ENCODE data around the gene PTPRCAP.
A peak's percentile ranks its signal among the peaks of the same experiment; 100 is the strongest.
"Not testable (repeated sequence)": the region's sequence is repeated elsewhere in the genome, so short reads cannot be mapped to it uniquely, and the experiment has no call there.

Gene PTPRCAP

GRCh38 chr11:67409261-67409666 is 28.2 kb downstream of the PTPRCAP start:
- no peaks in the 10 kb centered on the region; the same call in 1 of the 2 replicates for H3K4me1 ChIP-seq
- no peak overlapping the region for H3K4me3 ChIP-seq
- no peaks in the 10 kb centered on the region for H3K9me3 ChIP-seq
- peaks cover 8% of the 10 kb centered on the region; the same call in 1 of the 2 replicates for H3K27me3 ChIP-seq (ENCODE audit: low read depth)
- in situ Hi-C loops (cut with MboI; ENCODE audit: low sequenced_read_pairs): no loop called here
- no peaks in the 10 kb centered on the region for H3K36me3 ChIP-seq (replicated peaks)
- no peak for DNase-seq (ENCODE audit: low spot score in 2 of 2)

DNA sequence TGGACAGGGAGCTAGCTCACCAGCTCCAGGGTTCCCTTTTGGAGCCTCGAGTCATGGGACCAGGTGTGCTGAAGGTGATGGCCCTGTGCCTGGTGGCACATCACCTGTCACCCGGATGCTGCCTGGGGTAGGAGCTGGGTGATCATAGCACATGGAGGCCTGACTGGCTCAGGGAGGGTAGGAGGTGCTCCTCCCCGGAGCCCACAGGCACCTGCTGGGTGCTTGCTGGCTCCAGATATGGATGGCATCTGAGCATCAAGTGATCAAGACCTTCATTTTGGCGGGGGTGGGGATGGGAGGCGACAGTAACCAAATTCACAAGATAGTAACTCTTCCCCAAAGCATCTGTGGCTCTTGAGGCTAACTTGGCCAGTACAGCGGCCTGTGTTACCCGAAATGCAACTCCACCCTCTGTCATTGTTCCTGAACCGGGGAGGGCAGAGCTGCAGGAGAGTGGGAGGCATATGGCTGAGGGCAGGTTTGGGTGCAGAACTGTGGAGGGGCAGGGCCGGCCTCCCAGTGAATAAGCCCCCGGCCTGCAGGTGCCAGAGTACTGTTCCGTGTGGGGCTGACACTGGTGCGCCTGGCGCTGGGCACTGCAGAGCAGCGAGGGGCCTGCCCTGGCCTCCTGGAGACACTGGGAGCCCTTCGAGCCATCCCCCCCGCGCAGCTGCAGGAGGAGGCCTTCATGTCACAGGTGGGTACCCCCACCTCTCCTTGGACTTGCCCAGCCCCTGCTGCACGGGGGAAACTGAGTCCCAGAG is 28.9 kb downstream of the PTPRCAP start:
- H3K4me1 ChIP-seq: no peaks in the 10 kb centered on the region; the same call in 1 of the 2 replicates
- in situ Hi-C loops (cut with MboI; ENCODE audit: low sequenced_read_pairs): no loop called here

DNA sequence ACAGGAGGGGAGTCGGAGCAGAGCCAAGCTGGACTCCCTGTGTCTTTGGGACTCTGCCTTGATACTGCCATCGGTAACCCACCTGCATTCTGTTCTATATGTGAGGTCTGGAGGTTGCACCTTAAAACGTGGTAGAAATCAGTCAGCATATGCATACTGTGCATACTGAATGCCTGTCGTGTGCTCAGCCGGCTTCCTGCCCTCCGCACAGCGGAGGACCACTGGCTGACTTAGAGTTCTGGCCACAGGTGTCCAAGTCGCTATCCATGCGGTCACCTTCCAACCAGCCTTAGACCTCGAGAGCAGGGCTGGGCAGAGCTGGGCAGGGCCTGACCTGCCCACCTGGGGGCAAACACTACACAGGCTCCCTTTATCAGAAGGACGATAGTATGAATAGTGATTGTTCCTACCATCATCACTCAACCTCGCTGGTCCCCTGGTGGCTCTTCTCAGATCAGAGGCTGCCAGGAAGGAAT is 29.8 kb downstream of the PTPRCAP start:
- no peak for DNase-seq (ENCODE audit: low spot score in 2 of 2)
- Histone ChIP-seq H3K4me3 (no peak overlapping the region), H3K27me3 (ENCODE audit: low read depth) (peaks cover 8% of the 10 kb centered on the region; the same call in 1 of the 2 replicates), H3K4me1 (no peaks in the 10 kb centered on the region; the same call in 1 of the 2 replicates), H3K9me3 (no peaks in the 10 kb centered on the region), H3K36me3 (replicated peaks) (no peaks in the 10 kb centered on the region)
- in situ Hi-C loops (cut with MboI; ENCODE audit: low sequenced_read_pairs): no loop called here

More for the DNA sequence above, 28.9 kb downstream of the PTPRCAP start:
- Histone ChIP-seq H3K9me3 (no peaks in the 10 kb centered on the region), H3K4me3 (no peak overlapping the region), H3K36me3 (replicated peaks) (no peaks in the 10 kb centered on the region), H3K27me3 (ENCODE audit: low read depth) (peaks cover 8% of the 10 kb centered on the region; the same call in 1 of the 2 replicates)
- DNase-seq (ENCODE audit: low spot score in 2 of 2): no peak

- no peak for DNase-seq (ENCODE audit: low spot score in 2 of 2)
- in situ Hi-C loops (cut with MboI; ENCODE audit: low sequenced_read_pairs): no loop called here
- no peaks in the 10 kb centered on the region for H3K9me3 ChIP-seq
- H3K4me3 ChIP-seq: no peak overlapping the region
- no peaks in the 10 kb centered on the region for H3K36me3 ChIP-seq (replicated peaks)
- peaks cover 3% of the 10 kb centered on the region for H3K4me1 ChIP-seq
- peaks cover 8% of the 10 kb centered on the region; the same call in 1 of the 2 replicates for H3K27me3 ChIP-seq (ENCODE audit: low read depth)
Observed at GRCh38 chr11:67406969-67407687, 30.4 kb downstream of the PTPRCAP start.

DNA sequence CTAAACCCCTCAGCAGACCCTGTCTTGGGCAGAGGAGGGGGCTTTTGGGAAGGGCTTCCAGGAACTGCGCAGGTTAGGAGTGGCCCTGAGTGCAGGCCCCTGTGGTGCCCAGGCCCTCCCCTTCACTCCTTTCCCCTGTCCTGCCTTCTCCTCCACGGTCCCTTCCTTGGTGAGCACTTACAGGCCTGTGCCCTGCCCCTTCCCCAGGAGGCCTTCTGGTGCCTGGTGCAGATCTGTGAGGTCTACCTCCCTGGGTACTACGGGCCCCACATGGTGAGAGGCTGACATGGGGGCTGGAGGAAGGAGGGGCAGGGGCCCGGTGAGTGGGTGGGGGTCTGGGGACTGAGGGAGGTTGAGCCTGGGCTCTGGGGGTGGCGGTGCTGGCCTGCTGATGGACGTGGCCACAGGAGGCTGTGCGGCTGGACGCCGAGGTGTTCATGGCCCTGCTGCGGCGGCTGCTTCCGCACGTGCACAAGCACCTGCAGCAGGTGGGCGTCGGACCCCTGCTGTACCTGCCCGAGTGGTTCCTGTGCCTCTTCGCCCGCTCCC is 31.0 kb downstream of the PTPRCAP start:
- peaks cover 8% of the 10 kb centered on the region; the same call in 1 of the 2 replicates for H3K27me3 ChIP-seq (ENCODE audit: low read depth)
- H3K36me3 ChIP-seq (replicated peaks): no peaks in the 10 kb centered on the region; the same call in 1 of the 2 replicates
- peaks cover 5% of the 10 kb centered on the region for H3K4me1 ChIP-seq
- in situ Hi-C loops (cut with MboI; ENCODE audit: low sequenced_read_pairs): no loop called here
- no peaks in the 10 kb centered on the region for H3K9me3 ChIP-seq
- H3K4me3 ChIP-seq: no peak overlapping the region
- no peak for DNase-seq (ENCODE audit: low spot score in 2 of 2)

- Histone ChIP-seq H3K27me3 (ENCODE audit: low read depth) (peaks cover 8% of the 10 kb centered on the region; the same call in 1 of the 2 replicates), H3K9me3 (no peaks in the 10 kb centered on the region), H3K4me3 (no peak overlapping the region), H3K4me1 (peaks cover 6% of the 10 kb centered on the region), H3K36me3 (replicated peaks) (no peaks in the 10 kb centered on the region; the same call in 1 of the 2 replicates)
- in situ Hi-C loops (cut with MboI; ENCODE audit: low sequenced_read_pairs): no loop called here
- no peak for DNase-seq (ENCODE audit: low spot score in 2 of 2)
Observed at GRCh38 chr11:67405688-67406339, 31.7 kb downstream of the PTPRCAP start.

DNA sequence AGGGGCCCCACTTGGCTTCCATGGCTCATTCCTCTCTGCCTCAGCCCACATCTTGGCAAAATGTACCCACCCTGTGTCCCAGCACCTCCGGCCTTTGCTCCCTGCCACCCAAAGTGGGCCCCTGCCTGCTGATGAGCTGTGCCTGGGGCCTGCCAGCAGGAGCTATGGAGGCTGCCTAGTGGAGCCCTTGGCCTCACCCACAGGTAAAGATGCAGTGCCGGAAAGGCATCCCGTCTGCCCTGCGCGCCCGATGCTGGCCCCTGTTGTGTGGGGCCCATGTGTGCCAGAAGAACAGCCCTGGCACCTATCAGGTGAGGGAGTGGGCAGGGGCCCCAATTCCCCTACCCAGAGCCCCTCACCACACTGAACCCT is 32.3 kb downstream of the PTPRCAP start:
- no peaks in the 10 kb centered on the region for H3K9me3 ChIP-seq
- no peak for DNase-seq (ENCODE audit: low spot score in 2 of 2)

DNA sequence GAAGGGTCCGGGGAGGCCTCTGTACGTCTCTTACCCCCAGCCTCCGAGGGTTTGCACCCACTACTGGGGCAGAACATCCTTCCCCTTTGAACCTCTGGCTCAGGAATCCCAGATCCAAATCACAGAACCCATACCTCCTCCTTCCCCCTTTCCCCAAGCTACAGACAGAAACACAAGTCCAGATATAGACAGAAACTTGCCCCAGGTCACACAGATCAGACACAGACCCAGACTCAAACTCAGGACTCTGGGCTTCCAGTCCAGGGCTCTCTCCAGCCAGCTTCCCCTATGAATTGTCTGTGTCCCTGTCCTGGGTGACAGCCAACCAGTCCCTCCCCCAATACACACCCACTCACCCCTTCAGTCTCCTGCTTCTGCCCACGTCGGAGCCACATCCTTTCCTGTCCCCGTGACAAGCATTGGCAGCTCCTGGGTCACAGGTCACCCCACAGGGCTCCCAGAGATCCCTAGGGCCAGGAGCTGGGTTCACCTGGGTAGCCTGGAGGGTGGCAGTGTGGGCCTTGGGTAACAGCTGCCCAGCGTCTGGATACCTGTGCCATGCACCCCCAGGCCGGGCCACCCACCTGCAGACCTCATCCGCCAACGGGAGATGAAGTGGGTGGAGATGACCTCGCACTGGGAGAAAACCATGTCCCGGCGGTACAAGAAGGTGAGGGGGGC is 32.8 kb downstream of the PTPRCAP start:
- peaks cover 10% of the 10 kb centered on the region for H3K36me3 ChIP-seq (replicated peaks)
- peaks cover 13% of the 10 kb centered on the region for H3K4me1 ChIP-seq
- no peak for DNase-seq (ENCODE audit: low spot score in 2 of 2)
- peaks cover 6% of the 10 kb centered on the region; the same call in 1 of the 2 replicates for H3K27me3 ChIP-seq (ENCODE audit: low read depth)
- no peaks in the 10 kb centered on the region for H3K9me3 ChIP-seq
- no peak overlapping the region for H3K4me3 ChIP-seq
- in situ Hi-C loops (cut with MboI; ENCODE audit: low sequenced_read_pairs): no loop called here

More for the DNA sequence above, 32.3 kb downstream of the PTPRCAP start:
- in situ Hi-C loops (cut with MboI; ENCODE audit: low sequenced_read_pairs): no loop called here
- Histone ChIP-seq H3K27me3 (ENCODE audit: low read depth) (peaks cover 8% of the 10 kb centered on the region; the same call in 1 of the 2 replicates), H3K36me3 (replicated peaks) (peaks cover 4% of the 10 kb centered on the region), H3K4me3 (no peak overlapping the region), H3K4me1 (peaks cover 13% of the 10 kb centered on the region)

DNA sequence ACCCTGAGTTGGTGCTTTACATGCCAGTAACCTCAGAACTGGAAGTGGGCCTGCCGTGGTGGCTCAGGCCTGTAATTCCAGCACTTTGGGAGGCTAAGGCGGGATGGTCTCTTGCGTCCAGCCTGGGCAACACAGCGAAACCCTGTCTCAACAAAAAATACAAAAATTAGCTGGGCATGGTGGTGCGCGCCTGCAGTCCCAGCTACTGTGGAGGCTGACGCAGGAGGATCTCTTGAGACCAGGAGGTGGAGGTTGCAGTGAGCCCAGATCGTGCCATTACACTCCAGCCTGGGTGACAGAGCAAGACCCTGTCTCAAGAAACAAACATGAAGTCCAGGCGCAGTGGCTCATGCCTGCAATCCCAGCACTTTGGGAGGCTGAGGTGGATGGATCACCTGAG is 34.4 kb downstream of the PTPRCAP start:
- H3K4me3 ChIP-seq; DNase-seq (ENCODE audit: low spot score in 2 of 2); in situ Hi-C loops (cut with MboI; ENCODE audit: low sequenced_read_pairs); H3K27me3 ChIP-seq (ENCODE audit: low read depth); H3K9me3 ChIP-seq: not testable (repeated sequence)
- Histone ChIP-seq H3K4me1 (peaks cover 13% of the 10 kb centered on the region), H3K36me3 (replicated peaks) (peaks cover 25% of the 10 kb centered on the region)

- H3K27me3 ChIP-seq (ENCODE audit: low read depth); H3K9me3 ChIP-seq; in situ Hi-C loops (cut with MboI; ENCODE audit: low sequenced_read_pairs); DNase-seq (ENCODE audit: low spot score in 2 of 2): not testable (repeated sequence)
- Histone ChIP-seq H3K4me1 (peaks cover 13% of the 10 kb centered on the region), H3K36me3 (replicated peaks) (peaks cover 33% of the 10 kb centered on the region), H3K4me3 (peak overlapping the region; percentile 15)
Observed at GRCh38 chr11:67402192-67402839, 35.2 kb downstream of the PTPRCAP start.

DNA sequence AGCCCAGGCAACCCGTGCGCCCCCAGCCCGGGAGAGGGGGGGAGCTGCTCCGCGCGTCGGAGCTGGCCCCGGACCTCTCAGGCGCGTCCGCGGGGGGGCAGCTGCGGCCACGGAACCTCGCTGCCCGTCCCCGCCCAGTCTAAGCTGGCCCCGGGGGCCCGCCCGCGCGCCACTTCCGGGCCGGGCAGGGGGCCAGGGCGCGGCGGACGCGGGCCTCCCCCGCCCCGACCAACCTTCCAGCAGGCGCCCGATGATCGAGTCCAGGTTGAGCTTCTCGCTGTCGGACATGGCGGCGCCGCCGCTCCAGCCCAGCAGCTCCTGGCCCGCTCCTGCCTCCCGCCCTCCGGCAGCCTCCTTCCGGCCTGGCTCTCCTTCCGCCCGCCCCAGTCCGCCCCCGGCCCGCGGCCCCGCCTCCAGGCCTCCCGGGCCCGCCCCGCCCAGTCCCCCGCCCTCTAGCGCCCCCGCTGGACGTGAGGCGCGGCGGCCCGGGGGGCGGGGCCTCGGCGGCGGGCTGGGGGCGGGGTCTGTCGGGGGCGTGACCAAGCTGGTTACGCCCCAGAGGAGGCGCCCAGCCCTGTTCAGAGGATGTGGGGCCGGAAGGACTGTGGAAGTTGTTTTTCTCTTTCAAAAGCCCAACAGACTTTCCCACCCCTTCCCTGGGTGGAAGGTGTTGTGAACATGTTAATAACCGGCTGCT is 35.8 kb downstream of the PTPRCAP start, which contains the start of gene PPP1CA:
Gene PPP1CA (minus strand): TSS at position 364 of the 697 bp plus-strand sequence. CDS start 76 bp downstream, at position 288.
- Histone ChIP-seq H3K9me3 (no peaks in the 10 kb centered on the region), H3K36me3 (replicated peaks) (peaks cover 39% of the 10 kb centered on the region), H3K4me1 (peaks cover 13% of the 10 kb centered on the region), H3K27me3 (ENCODE audit: low read depth) (no peaks in the 10 kb centered on the region), H3K4me3 (peak within 1 kb of the TSS; percentile 87)
- in situ Hi-C loops (cut with MboI; ENCODE audit: low sequenced_read_pairs): no loop called here
- peak; percentile 81 to 93 for DNase-seq (ENCODE audit: low spot score in 2 of 2)

- in situ Hi-C loops (cut with MboI; ENCODE audit: low sequenced_read_pairs): no loop called here
Observed at GRCh38 chr11:67400942-67401494, 36.5 kb downstream of the PTPRCAP start.

More at GRCh38 chr11:67400942-67401494, 36.5 kb downstream of the PTPRCAP start:
- Histone ChIP-seq H3K4me3 (peak overlapping the region; percentile 87), H3K4me1 (peaks cover 13% of the 10 kb centered on the region), H3K27me3 (ENCODE audit: low read depth) (no peaks in the 10 kb centered on the region), H3K36me3 (replicated peaks) (peaks cover 45% of the 10 kb centered on the region), H3K9me3 (no peaks in the 10 kb centered on the region)
- DNase-seq (ENCODE audit: low spot score in 2 of 2): no peak
